Fibroblast of lung (primary cell): Measurements from ENCODE around the gene IKZF2.

ENCODE experiments used
- CTCF ChIP-seq, 2 donors: IDR thresholded peaks in 1 of 2; conservative IDR thresholded peaks in 1 of 2; 1 replicate in 1 of 2; 2 replicates in 1 of 2; pipeline ENCODE4 v1.5.1; 2011 to 2012; ENCODE audit warnings: low read length in 2 of 2, control low read depth in 1 of 2, inconsistent platforms in 1 of 2, low read depth in 1 of 2, mild to moderate bottlenecking in 1 of 2
- EZH2 ChIP-seq: IDR thresholded peaks from 2 replicates; pipeline ENCODE4 v1.5.1; 2012; ENCODE audit warnings: low read length, control low read depth, mild to moderate bottlenecking; ENCODE audit errors: missing control alignments

DNA sequence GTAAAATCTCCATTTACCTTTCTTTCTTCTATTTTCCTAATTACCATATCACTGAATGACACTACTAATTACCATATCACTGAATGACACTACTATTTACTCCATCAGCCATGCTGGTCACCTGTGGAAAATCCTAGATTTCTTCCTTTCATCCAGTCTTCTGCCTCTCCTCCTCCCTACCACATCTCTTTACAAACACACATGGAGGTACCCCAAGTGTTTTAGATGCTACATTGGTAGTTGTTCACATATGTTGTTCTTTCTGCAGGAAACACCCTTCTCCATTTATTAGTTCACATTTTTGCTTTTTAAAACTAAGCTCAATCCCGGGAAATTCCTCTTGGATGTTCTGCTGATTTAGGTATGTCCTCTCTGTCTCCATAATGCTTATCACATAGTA lies 134.0 kb downstream of the IKZF2 start:
- TF ChIP-seq CTCF (conservative IDR thresholded peaks at IDR 0.05 in 1 of 2, IDR thresholded peaks at IDR 0.05 in 1 of 2; ENCODE audit: low read depth in 1 of 2, low read length in 2 of 2) (no peak), EZH2 (no peak)
